Adrenal gland (tissue), 5 donors: Measurements from ENCODE around the gene FRMD8.

ENCODE experiments used
- POLR2A ChIP-seq, 2 donors: fragments of 450-650 bp; IDR thresholded peaks; one replicate each; pipeline ENCODE4 v1.6.1; 2017; ENCODE audit warnings: antibody characterized with exemption in 2 of 2, mild to moderate bottlenecking in 2 of 2, moderate library complexity in 1 of 2
- TF ChIP-seq, protein P1 (sequence below), 6 experiments: fragments of 450-650 bp in 4 of 6; fragments of 200-600 bp in 2 of 6; sonication (generic) in 1 of 6; IDR thresholded peaks; 1 replicate in 5 of 6; 2 replicates in 1 of 6; pipeline versions ENCODE4 v1.5.1 to v1.8.0; 2016 to 2021; ENCODE audit warnings: antibody characterized with exemption in 6 of 6, mild to moderate bottlenecking in 2 of 6, moderate library complexity in 1 of 6
- donor health status: DM: no; HTN: no; CAD: no.

DNA sequence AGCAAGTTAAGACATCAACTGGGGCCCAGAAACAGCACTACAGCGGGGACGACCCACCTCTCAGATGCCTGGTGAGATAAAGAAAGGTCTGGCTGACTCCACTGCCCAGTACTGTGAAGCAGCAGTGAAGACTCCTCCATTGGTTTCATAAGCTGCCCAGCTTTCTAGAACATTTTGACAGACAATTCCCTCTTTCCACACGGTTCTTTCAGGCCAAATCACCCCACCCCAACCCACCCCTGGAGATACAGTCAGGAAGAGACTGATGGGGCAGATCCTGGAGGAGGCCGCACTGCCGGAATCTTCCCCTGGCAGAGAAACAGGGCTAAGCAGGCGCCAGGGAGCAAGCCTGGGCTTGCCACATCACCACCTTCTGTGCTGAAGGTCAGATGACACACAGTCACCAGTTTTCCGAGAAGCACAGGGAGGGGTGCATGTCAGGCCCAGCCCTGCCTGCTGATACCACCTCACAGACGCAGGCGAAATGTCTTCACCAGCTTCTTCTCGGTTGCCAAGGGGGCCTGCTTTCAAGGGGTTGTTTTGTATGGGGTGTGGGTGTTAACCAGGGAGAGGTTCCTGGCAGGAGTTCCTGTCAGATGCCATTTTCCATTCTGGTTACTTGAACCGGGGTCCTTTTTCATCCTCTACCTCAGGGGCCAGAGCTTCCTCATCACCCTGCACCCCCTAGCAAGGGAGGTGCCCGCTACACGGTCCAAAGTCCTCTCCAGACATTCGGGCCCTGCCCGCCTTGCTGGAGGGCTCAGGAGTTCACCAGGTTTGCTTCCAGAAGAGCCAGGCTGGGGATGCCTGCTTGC, 34.7 kb downstream of the FRMD8 start:
- TF ChIP-seq, protein P1, sequence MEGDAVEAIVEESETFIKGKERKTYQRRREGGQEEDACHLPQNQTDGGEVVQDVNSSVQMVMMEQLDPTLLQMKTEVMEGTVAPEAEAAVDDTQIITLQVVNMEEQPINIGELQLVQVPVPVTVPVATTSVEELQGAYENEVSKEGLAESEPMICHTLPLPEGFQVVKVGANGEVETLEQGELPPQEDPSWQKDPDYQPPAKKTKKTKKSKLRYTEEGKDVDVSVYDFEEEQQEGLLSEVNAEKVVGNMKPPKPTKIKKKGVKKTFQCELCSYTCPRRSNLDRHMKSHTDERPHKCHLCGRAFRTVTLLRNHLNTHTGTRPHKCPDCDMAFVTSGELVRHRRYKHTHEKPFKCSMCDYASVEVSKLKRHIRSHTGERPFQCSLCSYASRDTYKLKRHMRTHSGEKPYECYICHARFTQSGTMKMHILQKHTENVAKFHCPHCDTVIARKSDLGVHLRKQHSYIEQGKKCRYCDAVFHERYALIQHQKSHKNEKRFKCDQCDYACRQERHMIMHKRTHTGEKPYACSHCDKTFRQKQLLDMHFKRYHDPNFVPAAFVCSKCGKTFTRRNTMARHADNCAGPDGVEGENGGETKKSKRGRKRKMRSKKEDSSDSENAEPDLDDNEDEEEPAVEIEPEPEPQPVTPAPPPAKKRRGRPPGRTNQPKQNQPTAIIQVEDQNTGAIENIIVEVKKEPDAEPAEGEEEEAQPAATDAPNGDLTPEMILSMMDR (IDR thresholded peaks at IDR 0.05) = no peak
- TF ChIP-seq POLR2A (IDR thresholded peaks at IDR 0.05) = peak in 1 of 2 donors; percentile 88
